Activated CD4-positive, alpha-beta T cell treated with anti-CD3 and anti-CD28 coated beads for 36 hours (primary cell): ENCODE data around the gene PCSK6. TPM values are rescaled to one million over a fixed set of nuclear protein-coding genes. Genes with fewer than 3 reads are reported as not detected.
A peak's percentile ranks its signal among the peaks of the same experiment; 100 is the strongest.

ENCODE experiments used
- ATAC-seq: fragments of 200-7000 bp; cut with Tn5 transposase; one replicate; pipeline ENCODE4 v1.10.0; 2021; ENCODE audit warnings: mild to moderate bottlenecking, moderate library complexity
- CTCF ChIA-PET: fragments of 350-600 bp; sonication (Branson Sonifier 250); formaldehyde crosslinking; loops from one replicate; lab custom pipeline; 2021; ENCODE audit warnings: antibody characterized with exemption; lab: Charles Lee
- POLR2A ChIA-PET: fragments of 350-600 bp; sonication (Branson Sonifier 250); formaldehyde crosslinking; loops from one replicate; lab custom pipeline; 2021; ENCODE audit warnings: antibody characterized with exemption, inconsistent platforms; lab: Charles Lee
- DNase-seq: peaks from one replicate; pipeline ENCODE4 v3.0.0-alpha.2; 2020
- H3K27ac Mint-ChIP-seq: one replicate; pipeline ENCODE4 v1.8.0; 2021; ENCODE audit warnings: mixed read lengths
- H3K27me3 Mint-ChIP-seq: one replicate; pipeline ENCODE4 v1.8.0; 2021; ENCODE audit warnings: mixed read lengths
- H3K36me3 Mint-ChIP-seq: one replicate; pipeline ENCODE4 v1.8.0; 2021; ENCODE audit warnings: low read depth, mixed read lengths
- H3K4me1 Mint-ChIP-seq: one replicate; pipeline ENCODE4 v1.8.0; 2021; ENCODE audit warnings: mixed read lengths
- H3K4me3 Mint-ChIP-seq: one replicate; pipeline ENCODE4 v1.8.0; 2021; ENCODE audit warnings: mild to moderate bottlenecking, moderate library complexity, mixed read lengths
- H3K9me3 Mint-ChIP-seq: one replicate; pipeline ENCODE4 v1.8.0; 2021; ENCODE audit warnings: low read depth, mixed read lengths
- intact Hi-C, 2 experiments: fragments of 100-400 bp; cut with DNase I in 1 of 2; cut with micrococcal nuclease in 1 of 2; formaldehyde crosslinking; loops; one replicate each; pipeline versions ENCODE4 v1.14.2 to v1.15.1; 2022 to 2024; cut with DNase I, micrococcal nuclease
- total RNA-seq, 2 experiments: library from RNA; stranded (reverse); gene quantifications; one replicate each; pipeline ENCODE4 v1.2.3, GENCODE V29; 2021

PCSK6 gene
- under 1 TPM; 0.75 to 0.95 TPM for total RNA-seq

DNA sequence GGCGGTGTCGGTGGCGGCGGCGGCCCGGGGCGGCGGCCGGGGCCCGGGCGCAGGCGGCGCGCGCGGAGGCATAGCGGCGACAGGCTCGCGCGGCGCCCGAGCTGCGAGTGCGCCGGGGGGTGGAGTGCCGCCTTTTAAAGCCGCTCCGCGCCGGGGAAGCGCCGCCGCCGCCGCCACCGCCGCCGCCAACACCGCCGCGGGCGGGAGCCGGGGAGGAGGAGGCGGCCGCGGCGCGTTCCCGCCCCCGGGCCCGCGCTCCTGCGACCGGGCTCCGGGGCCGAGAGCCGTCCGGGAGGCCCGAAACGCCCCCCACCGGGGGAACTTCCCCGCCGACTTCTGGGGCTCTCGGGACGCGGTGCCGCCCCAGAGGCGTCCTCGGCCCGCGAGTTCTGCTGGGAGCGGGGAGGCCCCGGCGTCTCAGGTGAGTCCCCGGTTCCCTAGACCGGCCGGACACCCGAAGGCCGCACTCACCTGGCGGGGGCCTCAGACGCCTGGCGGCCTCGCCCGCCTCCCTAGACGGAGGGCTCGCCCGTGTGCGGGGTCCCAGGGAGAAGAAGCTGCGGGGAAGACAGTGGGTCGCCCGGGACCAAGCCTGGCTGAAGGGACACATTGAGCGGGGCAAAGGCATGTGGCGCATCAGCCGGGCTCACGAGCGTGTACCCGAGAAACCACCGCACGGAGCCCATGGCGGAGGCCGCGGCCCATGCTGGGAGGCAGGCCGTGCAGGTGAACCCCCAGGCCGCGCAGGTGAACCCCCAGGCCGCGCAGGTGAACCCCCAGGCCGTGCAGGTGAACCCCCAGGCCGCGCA lies at the start of gene PCSK6:
TSS of gene PCSK6 (minus strand) at position 109 of the 809 bp plus-strand sequence. CDS start at position 72, 37 bp downstream.
- H3K36me3 Mint-ChIP-seq: no peaks in the 10 kb centered on the region
- H3K4me3 Mint-ChIP-seq: peak within 1 kb of the TSS; percentile 23
- POLR2A ChIA-PET: interaction anchor here (1.0 kb wide), 1 partner anchor 169 kb away, joined by 3 read pairs; no protein-coding TSS in a partner anchor
- ATAC-seq (peak; percentile 52), DNase-seq (peak; percentile 45)
- H3K27me3 Mint-ChIP-seq: peaks cover 34% of the 10 kb centered on the region
- H3K9me3 Mint-ChIP-seq: no peaks in the 10 kb centered on the region
- intact Hi-C loops: no loop called here
- H3K4me1 Mint-ChIP-seq: peaks cover 6% of the 10 kb centered on the region
- no peak within 1 kb of the TSS for H3K27ac Mint-ChIP-seq
- CTCF ChIA-PET: interaction anchor here (0.6 kb wide), 1 partner anchor 188 kb away, joined by 3 read pairs; no protein-coding TSS in a partner anchor

DNA sequence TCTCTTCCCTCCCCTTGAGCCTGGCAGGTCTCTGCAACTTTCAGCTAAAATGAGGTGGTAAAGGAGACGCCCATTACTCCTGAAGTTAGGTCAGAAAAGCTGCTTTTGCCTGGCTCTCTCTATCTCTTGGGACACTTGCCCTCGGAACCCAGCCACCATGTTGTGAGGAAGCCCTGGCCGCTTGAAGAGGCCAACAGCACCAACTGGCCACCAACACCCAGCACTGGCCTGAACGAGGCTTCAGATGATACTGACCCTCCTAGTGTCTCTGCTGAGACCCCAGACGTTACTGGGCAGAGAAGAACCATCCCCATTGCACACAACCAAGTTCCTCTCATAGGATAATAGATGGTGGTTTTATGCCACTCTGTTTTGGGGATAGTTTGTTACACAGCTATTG lies 49.5 kb upstream of the PCSK6 start:
- H3K27ac Mint-ChIP-seq: no peak overlapping the region
- peaks cover 2% of the 10 kb centered on the region for H3K9me3 Mint-ChIP-seq
- ChIA-PET CTCF (interaction anchor here (0.6 kb wide), 1 partner anchor 254 kb away, joined by 3 read pairs; no protein-coding TSS in a partner anchor), POLR2A (no interaction called here)
- H3K4me3 Mint-ChIP-seq: no peak overlapping the region
- peaks cover 6% of the 10 kb centered on the region for H3K27me3 Mint-ChIP-seq
- DNase-seq (no peak), ATAC-seq (no peak)
- H3K4me1 Mint-ChIP-seq: no peaks in the 10 kb centered on the region
- no peaks in the 10 kb centered on the region for H3K36me3 Mint-ChIP-seq
- intact Hi-C loops: no loop called here

DNA sequence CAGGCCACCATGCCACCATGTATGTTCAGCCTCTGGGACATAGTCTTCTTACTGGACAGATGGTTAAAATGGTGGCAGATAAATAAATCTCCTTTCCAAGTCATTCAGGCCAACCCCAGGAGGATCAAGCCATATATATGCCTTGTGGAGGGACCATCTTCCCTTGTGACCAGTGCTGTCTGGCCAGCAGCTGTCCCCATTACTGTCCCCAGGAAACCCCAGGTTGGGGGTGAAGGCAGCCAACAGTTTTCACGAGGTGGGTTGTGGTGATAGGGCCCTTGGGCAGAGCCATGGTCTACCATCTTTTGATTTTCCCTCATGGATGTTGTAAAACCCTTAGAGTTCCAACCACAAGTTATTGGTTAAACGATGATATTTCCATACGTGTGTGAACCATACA lies 48.7 kb upstream of the PCSK6 start:
- CTCF ChIA-PET: no interaction called here
- intact Hi-C loops: no loop called here

DNA sequence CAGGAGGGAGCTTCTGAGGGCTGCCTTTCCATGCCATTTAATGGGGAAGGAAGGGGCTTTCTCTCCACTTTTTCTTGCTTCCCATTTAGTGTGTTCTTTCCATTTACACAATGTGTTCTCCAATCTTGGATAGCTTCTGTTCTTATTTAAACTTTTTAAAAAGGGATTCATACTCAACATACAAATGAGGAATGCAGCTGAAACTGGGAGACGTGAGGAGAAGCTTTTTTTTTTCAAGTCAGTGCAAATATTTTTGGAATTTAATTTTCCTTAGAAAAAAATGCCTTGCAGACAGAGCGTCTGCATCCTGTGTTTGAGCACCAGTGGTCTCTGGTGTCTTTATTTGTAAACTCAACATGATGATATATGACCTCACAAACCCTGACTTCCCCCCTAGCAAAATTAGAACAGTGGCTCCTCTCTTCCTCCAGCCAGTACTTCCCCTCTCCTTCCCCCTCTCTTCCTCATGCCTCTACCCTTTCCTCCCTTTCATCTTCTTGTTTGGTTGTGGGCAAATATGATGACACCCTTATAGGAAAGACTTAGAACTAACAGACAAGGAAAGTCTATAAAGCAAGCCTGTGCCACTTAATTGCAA lies 48.1 kb upstream of the PCSK6 start:
- POLR2A ChIA-PET: no interaction called here

More for the DNA sequence above, 48.7 kb upstream of the PCSK6 start:
- ATAC-seq: no peak
- POLR2A ChIA-PET: no interaction called here
- Mint-ChIP-seq H3K9me3 (peaks cover 2% of the 10 kb centered on the region), H3K36me3 (no peaks in the 10 kb centered on the region), H3K27me3 (peaks cover 4% of the 10 kb centered on the region), H3K4me1 (no peaks in the 10 kb centered on the region), H3K27ac (no peak overlapping the region), H3K4me3 (no peak overlapping the region)
- DNase-seq: no peak

DNA sequence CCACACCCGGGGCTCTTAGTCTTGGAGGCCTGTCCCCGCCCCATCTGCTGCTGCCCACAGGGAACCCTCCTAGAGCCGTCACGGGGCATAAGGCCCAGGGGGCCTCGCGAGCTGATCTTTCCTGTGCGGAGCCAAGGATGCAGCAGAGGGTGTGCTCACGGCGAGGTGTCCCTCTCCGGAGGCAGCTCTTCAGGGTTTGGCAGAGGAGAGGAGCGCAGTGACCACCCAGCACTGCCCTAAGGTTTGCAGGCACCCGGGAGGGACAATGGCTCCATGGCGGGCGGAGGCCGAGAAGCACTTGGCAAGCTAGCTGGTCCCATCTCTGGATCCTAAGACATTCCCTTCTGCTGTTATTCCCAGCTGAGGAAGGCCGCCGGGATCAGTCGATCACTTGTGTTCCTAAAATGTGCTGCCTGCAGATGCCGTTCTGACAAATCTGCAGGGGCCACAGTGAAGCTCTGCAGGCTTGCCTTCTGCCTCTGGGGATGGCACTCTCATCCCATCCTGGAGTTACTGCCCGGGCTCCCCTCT lies 47.4 kb upstream of the PCSK6 start:
- H3K4me1 Mint-ChIP-seq: no peaks in the 10 kb centered on the region
- intact Hi-C loops: no loop called here
- ATAC-seq (no peak), DNase-seq (no peak)
- peaks cover 2% of the 10 kb centered on the region for H3K9me3 Mint-ChIP-seq
- H3K27ac Mint-ChIP-seq: no peak overlapping the region
- CTCF ChIA-PET: no interaction called here
- POLR2A ChIA-PET: no interaction called here
- H3K36me3 Mint-ChIP-seq: no peaks in the 10 kb centered on the region
- no peak overlapping the region for H3K4me3 Mint-ChIP-seq
- peaks cover 4% of the 10 kb centered on the region for H3K27me3 Mint-ChIP-seq

More for the DNA sequence above, 48.1 kb upstream of the PCSK6 start:
- no peaks in the 10 kb centered on the region for H3K4me1 Mint-ChIP-seq
- CTCF ChIA-PET: no interaction called here
- DNase-seq (no peak), ATAC-seq (no peak)
- intact Hi-C loops: no loop called here
- H3K9me3 Mint-ChIP-seq: peaks cover 2% of the 10 kb centered on the region
- H3K4me3 Mint-ChIP-seq: no peak overlapping the region
- H3K27me3 Mint-ChIP-seq: peaks cover 4% of the 10 kb centered on the region
- H3K27ac Mint-ChIP-seq: no peak overlapping the region
- H3K36me3 Mint-ChIP-seq: no peaks in the 10 kb centered on the region

DNA sequence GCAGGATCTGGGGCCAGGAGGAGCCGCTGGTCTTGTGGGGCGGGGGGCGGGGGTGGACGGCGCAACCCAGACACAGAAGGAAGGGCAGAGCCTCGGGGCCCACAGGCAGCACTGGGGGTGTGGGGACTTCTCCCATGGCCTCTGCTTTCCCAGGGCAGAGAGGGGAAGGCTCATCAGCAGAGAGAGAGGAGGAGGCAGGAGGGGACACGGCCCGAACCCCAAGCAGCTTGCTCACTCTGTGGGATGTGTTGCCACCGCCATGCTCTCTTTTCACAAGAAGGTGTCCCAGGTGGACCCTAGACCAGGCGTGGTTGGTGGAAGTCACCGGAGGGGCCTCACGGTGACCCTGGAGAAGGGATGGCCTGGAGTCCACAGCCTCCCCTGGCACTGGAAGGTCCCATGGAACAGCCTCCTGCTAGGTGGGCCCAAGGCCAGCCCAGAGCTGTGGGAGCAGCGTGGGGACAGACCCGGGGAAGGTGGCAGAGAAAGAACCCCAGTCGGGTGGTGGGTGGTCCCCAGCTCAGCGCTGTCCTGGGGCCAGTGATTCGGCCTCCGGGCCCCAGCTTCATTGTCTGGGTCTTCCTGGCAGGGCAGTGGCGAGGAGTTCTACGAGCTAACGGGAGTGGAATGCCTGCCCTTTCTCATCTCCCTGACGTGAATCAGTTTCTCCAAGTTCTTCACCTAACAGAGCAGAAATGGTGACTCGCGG lies 46.8 kb upstream of the PCSK6 start:
- H3K9me3 Mint-ChIP-seq: peaks cover 2% of the 10 kb centered on the region
- no peaks in the 10 kb centered on the region for H3K4me1 Mint-ChIP-seq
- intact Hi-C loops: no loop called here
- H3K27ac Mint-ChIP-seq: no peak overlapping the region
- ChIA-PET POLR2A (no interaction called here), CTCF (no interaction called here)
- no peak overlapping the region for H3K4me3 Mint-ChIP-seq
- DNase-seq (no peak), ATAC-seq (no peak)
- peaks cover 4% of the 10 kb centered on the region for H3K27me3 Mint-ChIP-seq
- H3K36me3 Mint-ChIP-seq: no peaks in the 10 kb centered on the region

DNA sequence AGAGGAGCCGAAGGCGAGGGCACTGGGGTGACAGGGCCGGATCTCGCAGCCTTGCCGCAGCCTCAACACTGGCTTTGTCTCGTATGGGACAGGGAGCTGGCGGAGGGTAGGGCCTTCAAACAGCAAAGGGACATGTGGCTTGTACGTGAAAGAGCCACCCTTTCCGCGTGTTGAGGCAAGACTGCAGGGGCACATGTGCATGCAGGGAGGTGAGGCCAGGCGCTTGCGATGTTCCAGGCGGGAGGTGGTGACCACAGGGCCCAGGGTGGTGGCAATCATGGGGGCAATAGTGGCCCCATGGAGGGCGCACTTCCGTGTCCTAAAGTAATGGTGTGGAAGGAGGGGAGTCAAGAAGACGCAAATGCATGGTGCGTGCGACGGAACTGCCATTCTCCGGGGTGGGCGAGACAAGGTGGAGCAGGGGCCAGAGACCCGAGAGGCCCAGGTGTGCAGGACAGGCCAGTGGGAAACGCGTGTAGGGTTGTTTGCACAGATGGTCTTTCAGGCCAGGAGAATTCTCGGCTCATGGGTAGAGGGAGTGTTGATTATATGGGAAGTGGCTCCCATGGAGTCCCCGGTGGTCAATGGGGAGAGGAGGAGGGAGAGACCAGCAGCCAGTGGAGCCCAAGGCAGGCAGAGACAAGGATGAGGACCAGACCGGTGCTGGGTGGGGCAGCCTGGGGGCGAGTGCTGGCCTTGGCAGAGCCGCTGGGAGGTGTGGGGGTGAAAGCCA lies 45.8 kb upstream of the PCSK6 start:
- Mint-ChIP-seq H3K9me3 (peaks cover 2% of the 10 kb centered on the region), H3K27me3 (peaks cover 4% of the 10 kb centered on the region), H3K4me1 (no peaks in the 10 kb centered on the region), H3K27ac (no peak overlapping the region), H3K4me3 (no peak overlapping the region), H3K36me3 (no peaks in the 10 kb centered on the region)
- POLR2A ChIA-PET: no interaction called here
- intact Hi-C loops: no loop called here
- DNase-seq (no peak), ATAC-seq (no peak)
- CTCF ChIA-PET: interaction anchor here (0.5 kb wide), 1 partner anchor 1141 kb away, joined by 3 read pairs; no protein-coding TSS in a partner anchor

DNA sequence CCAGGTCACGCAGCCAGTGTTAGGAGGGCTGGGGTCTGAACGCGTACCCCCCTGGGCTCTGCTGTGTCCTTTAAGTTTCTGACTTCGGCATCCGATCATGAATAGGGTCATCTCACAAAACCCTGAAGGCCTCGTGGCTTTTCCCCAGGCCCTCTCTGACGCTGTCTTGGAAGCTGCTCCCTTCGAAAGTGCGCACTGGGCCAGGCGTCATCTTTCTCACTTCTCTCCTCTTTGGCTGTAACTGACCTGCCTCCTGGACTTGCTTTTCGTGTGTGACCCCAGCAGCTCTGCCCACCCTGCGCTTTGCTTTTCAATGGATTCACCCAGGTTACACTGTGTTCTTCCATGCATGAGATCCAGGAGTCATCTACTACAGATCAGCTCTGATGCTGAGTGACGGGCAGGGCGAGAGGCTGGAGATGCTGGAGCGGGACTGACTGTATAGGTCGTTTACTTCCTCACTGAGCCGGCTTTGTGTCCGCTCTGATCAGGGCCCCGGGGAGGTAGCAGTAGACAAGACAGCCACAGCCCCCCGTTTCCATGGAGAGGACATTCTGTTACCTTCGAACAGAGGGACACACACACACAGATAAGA lies 45.0 kb upstream of the PCSK6 start:
- Mint-ChIP-seq H3K36me3 (no peaks in the 10 kb centered on the region), H3K9me3 (peaks cover 2% of the 10 kb centered on the region), H3K4me1 (no peaks in the 10 kb centered on the region), H3K27ac (no peak overlapping the region), H3K27me3 (peaks cover 4% of the 10 kb centered on the region), H3K4me3 (no peak overlapping the region)
- ChIA-PET POLR2A (no interaction called here), CTCF (interaction anchor here (0.5 kb wide), 1 partner anchor 1140 kb away, joined by 3 read pairs; no protein-coding TSS in a partner anchor)
- DNase-seq (no peak), ATAC-seq (no peak)
- intact Hi-C loops: no loop called here

DNA sequence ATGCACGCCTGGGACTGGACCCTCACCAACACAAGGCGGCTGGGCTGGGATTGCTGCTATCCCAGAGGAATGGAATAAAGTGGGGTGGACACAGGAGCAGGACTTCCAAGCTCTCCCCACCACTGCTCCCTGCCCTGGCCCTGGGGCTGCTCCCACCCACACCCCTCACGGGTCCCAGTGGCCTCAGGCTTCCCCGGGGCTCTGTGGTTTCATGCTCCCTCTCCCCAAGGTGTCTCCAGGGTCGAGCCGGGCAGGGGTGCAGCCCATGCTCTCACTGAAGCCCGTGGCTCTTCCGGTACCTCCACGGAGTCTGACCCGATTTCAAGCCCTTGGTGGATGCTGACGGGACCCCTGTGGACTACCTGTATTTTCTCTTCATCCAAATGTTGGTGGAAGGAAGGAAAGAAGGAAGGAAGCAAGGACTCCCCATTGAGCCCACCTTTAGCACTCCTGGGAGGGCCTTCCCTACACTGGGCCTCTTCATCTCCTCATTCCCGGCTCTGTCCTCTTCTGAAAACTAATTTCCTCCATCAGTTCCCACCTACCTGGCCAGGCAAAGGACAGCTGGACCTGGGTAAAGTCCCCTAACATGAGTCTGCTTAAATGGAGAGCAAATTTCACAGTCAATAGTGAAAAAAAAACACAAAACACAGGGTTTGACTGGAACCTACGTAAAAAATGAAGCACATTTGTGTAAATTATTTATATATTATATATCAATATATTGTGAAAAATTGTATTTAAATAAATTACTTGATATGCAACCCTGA lies 44.0 kb upstream of the PCSK6 start:
- DNase-seq: no peak
- Mint-ChIP-seq H3K27ac (no peak overlapping the region), H3K9me3 (no peaks in the 10 kb centered on the region), H3K4me3 (no peak overlapping the region), H3K36me3 (no peaks in the 10 kb centered on the region), H3K27me3 (peaks cover 4% of the 10 kb centered on the region), H3K4me1 (no peaks in the 10 kb centered on the region)
- POLR2A ChIA-PET: no interaction called here
- CTCF ChIA-PET: no interaction called here
- intact Hi-C loops: no loop called here
- no peak for ATAC-seq

DNA sequence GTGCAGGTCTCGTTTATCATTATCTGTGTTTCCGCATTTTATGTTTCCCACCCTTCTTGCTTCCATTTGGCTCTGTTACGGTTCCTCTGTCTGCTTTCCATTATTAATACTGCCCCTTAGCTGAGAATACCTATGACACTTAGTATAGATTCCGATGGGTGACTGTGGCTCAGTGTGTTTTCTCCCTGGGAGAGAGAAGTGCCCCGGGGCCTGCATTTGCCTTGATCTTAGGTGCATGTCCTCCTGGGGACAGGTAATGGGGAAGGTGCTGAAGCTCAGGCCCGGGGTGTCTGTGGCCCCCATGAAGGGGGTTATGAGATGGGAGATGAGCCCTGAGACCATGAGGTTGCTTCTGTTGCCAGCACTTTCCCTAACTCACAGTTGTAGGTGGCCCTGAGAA lies 43.4 kb upstream of the PCSK6 start:
- intact Hi-C loops: no loop called here
- POLR2A ChIA-PET: no interaction called here
- peaks cover 7% of the 10 kb centered on the region for H3K27me3 Mint-ChIP-seq

More for the DNA sequence above, 43.4 kb upstream of the PCSK6 start:
- ATAC-seq (no peak), DNase-seq (no peak)
- H3K36me3 Mint-ChIP-seq: no peaks in the 10 kb centered on the region
- CTCF ChIA-PET: no interaction called here
- H3K4me1 Mint-ChIP-seq: no peaks in the 10 kb centered on the region
- H3K4me3 Mint-ChIP-seq: no peak overlapping the region
- H3K9me3 Mint-ChIP-seq: no peaks in the 10 kb centered on the region
- no peak overlapping the region for H3K27ac Mint-ChIP-seq
